Kidney epithelial cell (primary cell): Measurements from ENCODE around the gene ALKBH5. TPM values are rescaled to one million over a fixed set of nuclear protein-coding genes. Genes with fewer than 3 reads are reported as not detected.
A peak's percentile ranks its signal among the peaks of the same experiment; 100 is the strongest.

Experiments
- DNase-seq: peaks from one replicate; pipeline ENCODE4 v3.0.0-alpha.2; 2010; ENCODE audit warnings: low read depth
- H3K27me3 ChIP-seq: 2 replicates; pipeline ENCODE4 v1.6.0; 2011; ENCODE audit warnings: low read length; ENCODE audit not compliant: control insufficient read depth, insufficient read depth
- H3K36me3 ChIP-seq: 2 replicates; pipeline ENCODE4 v1.5.1; 2011; ENCODE audit warnings: low read length; ENCODE audit not compliant: control insufficient read depth, insufficient read depth
- H3K4me3 ChIP-seq: 2 replicates; pipeline ENCODE4 v1.5.1; 2011; ENCODE audit warnings: low read depth, mild to moderate bottlenecking, control low read depth, low read length
- total RNA-seq: library from RNA; depleted of rRNA; stranded (reverse); fragments of >200 nt; gene quantifications from 2 replicates; pipeline ENCODE4 v1.2.3, GENCODE V29; 2015
- TF ChIP-seq, protein P1 (sequence below): IDR thresholded peaks from 2 replicates; pipeline ENCODE4 v1.5.1; 2011; ENCODE audit warnings: mild to moderate bottlenecking, moderate library complexity, low read length, control low read depth, inconsistent platforms; ENCODE audit not compliant: insufficient read depth, poor library complexity, severe bottlenecking

Gene ALKBH5
- total RNA-seq, 1 donor from 2014 or later: 103 TPM

DNA sequence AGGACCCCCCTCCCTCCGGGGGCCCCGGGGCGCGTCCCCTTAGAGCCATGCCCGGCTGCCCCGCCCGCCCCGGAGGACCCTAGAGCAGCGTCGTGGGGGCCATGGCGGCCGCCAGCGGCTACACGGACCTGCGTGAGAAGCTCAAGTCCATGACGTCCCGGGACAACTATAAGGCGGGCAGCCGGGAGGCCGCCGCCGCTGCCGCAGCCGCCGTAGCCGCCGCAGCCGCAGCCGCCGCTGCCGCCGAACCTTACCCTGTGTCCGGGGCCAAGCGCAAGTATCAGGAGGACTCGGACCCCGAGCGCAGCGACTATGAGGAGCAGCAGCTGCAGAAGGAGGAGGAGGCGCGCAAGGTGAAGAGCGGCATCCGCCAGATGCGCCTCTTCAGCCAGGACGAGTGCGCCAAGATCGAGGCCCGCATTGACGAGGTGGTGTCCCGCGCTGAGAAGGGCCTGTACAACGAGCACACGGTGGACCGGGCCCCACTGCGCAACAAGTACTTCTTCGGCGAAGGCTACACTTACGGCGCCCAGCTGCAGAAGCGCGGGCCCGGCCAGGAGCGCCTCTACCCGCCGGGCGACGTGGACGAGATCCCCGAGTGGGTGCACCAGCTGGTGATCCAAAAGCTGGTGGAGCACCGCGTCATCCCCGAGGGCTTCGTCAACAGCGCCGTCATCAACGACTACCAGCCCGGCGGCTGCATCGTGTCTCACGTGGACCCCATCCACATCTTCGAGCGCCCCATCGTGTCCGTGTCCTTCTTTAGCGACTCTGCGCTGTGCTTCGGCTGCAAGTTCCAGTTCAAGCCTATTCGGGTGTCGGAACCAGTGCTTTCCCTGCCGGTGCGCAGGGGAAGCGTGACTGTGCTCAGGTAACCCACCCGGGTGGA, 759 bp downstream of the ALKBH5 start:
- Histone ChIP-seq H3K4me3 (peak overlapping the region; percentile 83), H3K27me3 (no peaks in the 10 kb centered on the region), H3K36me3 (no peaks in the 10 kb centered on the region)
- DNase-seq: no peak
- TF ChIP-seq, protein P1, sequence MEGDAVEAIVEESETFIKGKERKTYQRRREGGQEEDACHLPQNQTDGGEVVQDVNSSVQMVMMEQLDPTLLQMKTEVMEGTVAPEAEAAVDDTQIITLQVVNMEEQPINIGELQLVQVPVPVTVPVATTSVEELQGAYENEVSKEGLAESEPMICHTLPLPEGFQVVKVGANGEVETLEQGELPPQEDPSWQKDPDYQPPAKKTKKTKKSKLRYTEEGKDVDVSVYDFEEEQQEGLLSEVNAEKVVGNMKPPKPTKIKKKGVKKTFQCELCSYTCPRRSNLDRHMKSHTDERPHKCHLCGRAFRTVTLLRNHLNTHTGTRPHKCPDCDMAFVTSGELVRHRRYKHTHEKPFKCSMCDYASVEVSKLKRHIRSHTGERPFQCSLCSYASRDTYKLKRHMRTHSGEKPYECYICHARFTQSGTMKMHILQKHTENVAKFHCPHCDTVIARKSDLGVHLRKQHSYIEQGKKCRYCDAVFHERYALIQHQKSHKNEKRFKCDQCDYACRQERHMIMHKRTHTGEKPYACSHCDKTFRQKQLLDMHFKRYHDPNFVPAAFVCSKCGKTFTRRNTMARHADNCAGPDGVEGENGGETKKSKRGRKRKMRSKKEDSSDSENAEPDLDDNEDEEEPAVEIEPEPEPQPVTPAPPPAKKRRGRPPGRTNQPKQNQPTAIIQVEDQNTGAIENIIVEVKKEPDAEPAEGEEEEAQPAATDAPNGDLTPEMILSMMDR: no peak

DNA sequence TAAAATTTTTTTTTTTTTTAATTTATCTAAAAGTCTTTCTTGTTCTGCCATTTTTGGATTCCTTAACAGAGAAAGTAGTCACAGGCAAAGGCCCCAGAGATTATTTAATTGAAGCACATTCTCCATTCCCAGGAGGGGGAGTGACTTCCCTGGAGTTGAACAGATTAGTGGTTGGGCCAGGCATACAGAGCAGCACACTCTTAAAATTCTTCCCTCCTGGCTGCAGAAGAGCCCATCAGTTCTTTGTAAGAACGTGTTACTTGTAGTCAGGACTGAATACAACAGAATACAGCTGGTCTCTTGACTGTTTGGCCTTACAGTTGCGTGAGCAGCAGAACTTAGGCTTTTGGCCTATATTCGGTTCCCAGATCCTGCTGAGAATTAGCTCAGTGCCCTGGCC, 1.8 kb downstream of the ALKBH5 start:
- DNase-seq: no peak

DNA sequence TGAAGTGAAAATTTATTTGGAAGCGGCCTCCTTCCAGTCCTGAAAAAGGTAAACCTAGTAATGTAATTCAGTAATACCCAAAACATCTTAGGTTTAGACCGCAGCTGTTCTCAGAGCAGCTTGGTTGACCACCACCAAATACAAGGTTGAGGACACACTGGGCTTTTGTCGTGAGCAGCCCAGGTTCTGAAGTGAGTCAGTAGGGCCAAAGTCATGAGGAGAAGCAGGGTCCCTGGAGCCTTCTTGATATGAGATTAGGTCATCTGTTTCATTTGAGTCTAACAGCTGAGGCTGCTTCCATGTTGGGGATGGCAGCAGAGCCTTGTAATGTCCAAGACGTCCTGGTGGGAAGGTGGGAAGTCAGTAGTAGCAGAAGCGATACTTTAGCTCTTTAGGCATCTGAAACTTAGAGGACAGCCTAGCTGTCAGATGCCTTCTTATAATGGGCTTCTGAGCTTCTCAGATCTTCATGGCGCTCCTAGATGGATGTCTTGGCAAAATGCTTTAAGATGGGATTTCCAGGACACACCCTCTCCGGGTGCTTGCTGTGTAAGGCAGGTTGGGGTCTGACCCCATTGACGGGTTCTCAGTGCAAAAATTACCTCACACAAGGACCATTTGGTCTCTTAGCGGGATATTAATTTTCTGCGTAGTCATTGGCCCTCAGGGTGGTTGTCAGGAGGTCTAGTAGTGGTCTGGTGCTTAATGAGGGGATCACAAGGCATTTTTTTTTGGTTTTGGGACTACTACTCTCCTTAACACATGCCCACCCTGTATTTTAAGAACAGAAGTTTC, 2.4 kb downstream of the ALKBH5 start:
- TF ChIP-seq, protein P1: no peak
- DNase-seq: no peak

More for the DNA sequence above, 1.8 kb downstream of the ALKBH5 start:
- TF ChIP-seq, protein P1: no peak
- no peaks in the 10 kb centered on the region for H3K27me3 ChIP-seq
- no peaks in the 10 kb centered on the region for H3K36me3 ChIP-seq
- H3K4me3 ChIP-seq: peak overlapping the region; percentile 83

DNA sequence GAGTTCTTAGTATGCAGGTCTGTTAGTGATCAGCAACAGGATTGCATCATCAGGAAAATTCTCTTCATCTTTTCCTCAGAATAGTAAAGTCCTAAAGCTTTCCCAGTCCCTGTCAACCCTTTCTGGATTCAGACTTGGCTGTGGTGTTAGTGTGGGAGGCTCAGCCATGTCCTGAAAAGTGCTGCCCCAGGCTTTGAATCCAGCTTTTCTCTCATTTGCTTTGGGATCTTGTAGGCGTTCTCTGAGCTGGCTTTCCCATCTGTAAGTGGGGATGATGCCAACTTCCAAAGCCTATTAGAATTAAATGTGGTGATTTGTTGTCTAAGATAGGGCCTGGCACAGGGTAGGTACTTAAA, 3.0 kb downstream of the ALKBH5 start:
- no peak for DNase-seq

More for the DNA sequence above, 2.4 kb downstream of the ALKBH5 start:
- no peaks in the 10 kb centered on the region for H3K36me3 ChIP-seq
- peak overlapping the region; percentile 83 for H3K4me3 ChIP-seq
- no peaks in the 10 kb centered on the region for H3K27me3 ChIP-seq

DNA sequence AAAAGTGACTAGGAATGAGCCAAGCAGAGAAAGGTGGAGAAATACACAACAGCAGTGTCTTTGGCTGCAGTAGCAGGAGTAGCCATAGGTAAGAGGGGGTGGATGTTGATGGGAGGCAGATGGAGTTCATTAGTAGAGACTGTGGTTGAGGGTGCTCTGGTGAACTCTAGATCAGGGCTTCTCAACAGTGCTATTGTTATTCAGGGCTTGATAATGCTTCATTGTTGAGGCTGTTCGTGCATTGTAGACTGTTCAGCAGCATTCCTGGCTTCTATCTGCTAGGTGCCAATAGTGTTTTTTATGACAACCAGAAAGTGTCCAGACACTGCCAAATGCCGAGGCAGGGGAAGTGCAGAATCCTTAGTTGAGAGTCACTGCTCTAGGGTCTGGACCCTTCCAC, 3.6 kb downstream of the ALKBH5 start:
- Histone ChIP-seq H3K4me3 (no peak overlapping the region), H3K27me3 (no peaks in the 10 kb centered on the region), H3K36me3 (no peaks in the 10 kb centered on the region)
- TF ChIP-seq, protein P1: no peak
- no peak for DNase-seq

More for the DNA sequence above, 3.0 kb downstream of the ALKBH5 start:
- TF ChIP-seq, protein P1: no peak
- H3K4me3 ChIP-seq: peak overlapping the region; percentile 83
- no peaks in the 10 kb centered on the region for H3K27me3 ChIP-seq
- H3K36me3 ChIP-seq: no peaks in the 10 kb centered on the region
